Measurements from ENCODE around the gene HESX1.
A peak's percentile ranks its signal among the peaks of the same experiment; 100 is the strongest.

DNA sequence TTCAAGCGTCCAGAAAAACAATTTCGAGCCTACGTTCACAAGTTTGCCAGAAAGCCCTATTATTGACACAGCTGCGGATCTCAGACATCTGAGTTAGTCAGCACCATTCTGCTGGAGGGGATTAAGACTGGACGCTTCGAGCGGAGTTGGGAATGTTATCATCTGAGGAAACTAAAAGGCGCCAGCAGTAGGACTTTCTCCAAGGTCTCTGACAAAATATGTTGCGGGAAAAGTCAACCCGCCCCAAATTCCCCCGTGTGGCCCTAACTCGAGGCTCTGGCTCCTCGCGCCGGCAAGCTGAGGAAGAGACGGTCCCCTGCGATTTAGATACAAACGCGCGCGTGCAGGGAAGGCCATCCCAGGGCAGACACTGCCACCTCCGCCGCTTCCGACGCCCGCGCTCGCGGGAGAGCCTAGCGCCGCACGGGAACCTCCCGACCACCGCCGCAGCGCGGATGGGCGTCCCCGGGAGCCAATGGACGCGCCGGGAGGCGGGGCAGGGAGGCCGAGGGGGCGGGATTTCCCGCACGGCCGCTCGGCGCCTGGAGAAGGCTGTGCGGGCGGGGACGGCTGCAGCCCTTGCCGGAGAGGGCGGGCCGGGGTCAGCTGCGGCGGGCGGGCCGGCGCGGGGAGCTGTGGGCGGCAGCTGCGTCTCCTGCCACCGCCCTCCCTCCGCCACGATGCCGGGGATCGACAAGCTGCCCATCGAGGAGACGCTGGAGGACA is 27.6 kb upstream of the HESX1 start, which contains the start of gene APPL1:
- peak; percentile 72 for TF ChIP-seq POLR2A (IDR thresholded peaks at IDR 0.05)
- TF ChIP-seq POLR2AphosphoS5 (IDR thresholded peaks at IDR 0.05) = peak; percentile 85 to 91 (median 91)
- TF ChIP-seq, protein P1, sequence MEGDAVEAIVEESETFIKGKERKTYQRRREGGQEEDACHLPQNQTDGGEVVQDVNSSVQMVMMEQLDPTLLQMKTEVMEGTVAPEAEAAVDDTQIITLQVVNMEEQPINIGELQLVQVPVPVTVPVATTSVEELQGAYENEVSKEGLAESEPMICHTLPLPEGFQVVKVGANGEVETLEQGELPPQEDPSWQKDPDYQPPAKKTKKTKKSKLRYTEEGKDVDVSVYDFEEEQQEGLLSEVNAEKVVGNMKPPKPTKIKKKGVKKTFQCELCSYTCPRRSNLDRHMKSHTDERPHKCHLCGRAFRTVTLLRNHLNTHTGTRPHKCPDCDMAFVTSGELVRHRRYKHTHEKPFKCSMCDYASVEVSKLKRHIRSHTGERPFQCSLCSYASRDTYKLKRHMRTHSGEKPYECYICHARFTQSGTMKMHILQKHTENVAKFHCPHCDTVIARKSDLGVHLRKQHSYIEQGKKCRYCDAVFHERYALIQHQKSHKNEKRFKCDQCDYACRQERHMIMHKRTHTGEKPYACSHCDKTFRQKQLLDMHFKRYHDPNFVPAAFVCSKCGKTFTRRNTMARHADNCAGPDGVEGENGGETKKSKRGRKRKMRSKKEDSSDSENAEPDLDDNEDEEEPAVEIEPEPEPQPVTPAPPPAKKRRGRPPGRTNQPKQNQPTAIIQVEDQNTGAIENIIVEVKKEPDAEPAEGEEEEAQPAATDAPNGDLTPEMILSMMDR (IDR thresholded peaks at IDR 0.05) = no peak
- TF ChIP-seq EP300 (IDR thresholded peaks at IDR 0.05; ENCODE audit: low read depth) = no peak
